MM.1S (cell line): ENCODE data around the gene GJB5.

Experiments used
- CTCF ChIP-seq: fragments of 300-600 bp; sonication (generic); IDR thresholded peaks from 2 replicates; pipeline ENCODE4 v1.5.1; 2016; ENCODE audit warnings: antibody characterized with exemption, low read length, mixed read lengths
- EZH2 ChIP-seq: fragments of 300-600 bp; sonication (generic); optimal IDR thresholded peaks from 2 replicates; pipeline ENCODE3; 2017; ENCODE audit warnings: low read depth, mild to moderate bottlenecking, antibody characterized with exemption, low read length, mixed read lengths

DNA sequence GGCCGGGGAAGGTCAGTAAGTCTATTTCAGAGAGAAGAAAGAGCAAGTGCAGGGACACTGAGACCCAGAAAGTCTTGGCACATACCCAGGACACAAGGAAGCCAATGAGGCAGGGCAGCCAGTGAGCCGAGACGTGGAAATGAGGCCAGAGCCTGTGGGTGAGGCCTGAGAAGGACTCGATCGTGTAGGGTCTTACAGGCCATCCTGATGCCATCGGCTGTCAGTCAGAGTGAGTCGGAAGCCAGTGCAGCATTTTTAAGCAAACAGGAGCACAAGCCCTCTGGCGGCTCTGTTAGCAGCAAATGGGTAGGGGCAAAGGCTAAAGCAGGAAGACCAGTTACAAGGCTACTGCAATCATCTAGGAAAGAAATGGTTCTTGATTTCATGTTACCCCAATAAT is 20.1 kb downstream of the GJB5 start:
- no peak for TF ChIP-seq CTCF
- TF ChIP-seq EZH2 = no peak
